HG02759 (cell line): ENCODE data around the gene KRT39.
"Not testable (repeated sequence)": the region's sequence is repeated elsewhere in the genome, so short reads cannot be mapped to it uniquely, and the experiment has no call there.

Experiments used
- ATAC-seq: cut with Tn5 transposase; IDR thresholded peaks from one replicate; pipeline ENCODE4 v1.9.1; 2021; ENCODE audit warnings: mild to moderate bottlenecking, moderate library complexity; ENCODE audit not compliant: unreplicated experiment

Gene KRT39

DNA sequence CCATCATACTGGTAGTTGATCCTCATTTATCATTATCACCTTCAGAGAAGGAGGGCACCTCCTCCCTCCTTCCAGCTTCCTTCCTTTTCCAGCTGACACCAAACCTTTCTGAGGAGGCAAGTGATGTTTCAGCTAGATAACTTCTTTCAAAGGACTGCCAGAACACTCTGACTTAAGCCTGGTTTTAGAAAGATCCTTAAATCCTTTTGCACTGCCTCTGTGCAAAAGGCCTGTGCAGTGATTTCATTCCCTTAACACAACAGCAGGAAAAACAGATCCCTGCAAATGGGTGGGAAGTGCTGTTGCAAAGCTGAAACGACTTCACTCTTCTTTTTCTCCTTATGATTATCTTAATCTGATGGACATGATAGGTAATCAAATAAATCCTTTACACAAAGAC, 22.2 kb downstream of the KRT39 start:
- ATAC-seq, result no peak

GRCh38 chr17:40942553-40942952, 24.2 kb downstream of the KRT39 start:
- ATAC-seq, result no peak

DNA sequence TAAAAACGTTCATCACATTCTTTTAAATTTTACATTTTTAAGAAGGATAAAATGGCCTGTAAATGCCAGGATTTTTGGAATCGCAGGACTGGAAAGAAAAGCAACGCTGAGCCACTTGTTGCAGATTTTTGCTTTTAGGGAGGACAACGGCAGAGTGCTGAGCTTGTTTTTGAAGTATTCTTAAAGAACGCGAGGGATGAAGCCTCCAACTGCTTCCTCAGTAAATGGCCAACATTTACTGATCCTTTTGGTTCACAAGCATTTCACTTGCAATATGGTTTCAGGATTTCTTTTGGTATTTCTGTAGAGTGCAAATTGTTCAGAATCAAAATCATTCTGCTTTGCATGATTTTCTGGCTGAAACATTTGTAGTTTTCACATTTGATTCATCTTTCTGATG, 26.5 kb downstream of the KRT39 start:
- no peak for ATAC-seq

- ATAC-seq, result no peak
Measured at GRCh38 chr17:40938981-40939380, 27.8 kb downstream of the KRT39 start.

DNA sequence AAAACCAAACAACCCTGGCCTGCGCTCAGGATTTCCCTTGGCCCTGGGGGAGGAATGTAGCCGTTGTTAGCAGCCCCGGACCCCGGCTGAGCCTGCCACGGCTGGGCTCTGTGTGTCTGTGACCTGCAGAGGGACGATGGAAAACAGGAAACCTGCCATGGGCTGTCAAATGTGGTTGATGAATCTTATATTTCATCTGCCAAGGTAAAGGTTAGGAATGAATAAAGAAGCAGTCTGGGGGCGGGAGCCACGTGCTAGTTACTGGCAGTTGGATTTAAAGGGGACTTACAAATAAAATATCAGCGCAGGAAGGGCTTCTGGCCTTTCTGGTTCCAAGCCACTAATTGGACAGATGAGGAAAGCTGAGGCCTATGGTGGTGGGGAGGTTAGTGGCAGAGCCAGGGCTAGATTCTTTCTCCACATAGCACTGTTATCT, 29.3 kb downstream of the KRT39 start, which contains the start of gene KRT23:
Gene KRT23 (minus strand): TSS at position 263 of the 436 bp plus-strand sequence. CDS start 1,043 bp downstream, outside the sequence.
- no peak for ATAC-seq

GRCh38 chr17:40936976-40937375, 29.8 kb downstream of the KRT39 start:
- ATAC-seq, result no peak

GRCh38 chr17:40936437-40936971, 30.2 kb downstream of the KRT39 start:
- no peak for ATAC-seq

- no peak for ATAC-seq
Measured at GRCh38 chr17:40935624-40936023, 31.1 kb downstream of the KRT39 start.

- ATAC-seq, result no peak
Measured at GRCh38 chr17:40932608-40933007, 34.1 kb downstream of the KRT39 start.

GRCh38 chr17:40931311-40931710, 35.4 kb downstream of the KRT39 start:
- no peak for ATAC-seq

GRCh38 chr17:40926341-40926740, 40.4 kb downstream of the KRT39 start:
- no peak for ATAC-seq

DNA sequence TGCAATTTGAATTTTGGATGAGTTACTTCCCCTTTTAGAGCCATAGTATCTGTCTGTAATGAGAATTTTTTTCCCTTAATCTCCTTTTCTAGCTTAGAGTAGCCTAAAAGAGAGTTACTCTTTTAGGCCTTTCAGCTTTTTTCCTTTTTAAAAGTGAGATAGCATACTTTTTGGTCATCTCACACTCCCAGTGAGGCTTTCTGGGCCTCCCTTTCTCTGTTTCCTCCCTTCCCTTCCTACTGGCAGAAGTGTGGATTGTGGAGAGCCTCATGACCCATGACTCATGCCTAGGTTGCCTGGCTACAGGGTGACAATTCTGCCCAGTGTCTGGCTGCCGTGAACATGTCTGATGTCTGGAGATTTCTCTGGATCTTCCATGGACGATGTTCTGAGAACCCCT, 44.5 kb downstream of the KRT39 start:
- ATAC-seq, result no peak

- ATAC-seq, result no peak
Measured at GRCh38 chr17:40921026-40921425, 45.7 kb downstream of the KRT39 start.

GRCh38 chr17:40917116-40917515, 49.6 kb downstream of the KRT39 start:
- not testable (repeated sequence) for ATAC-seq

DNA sequence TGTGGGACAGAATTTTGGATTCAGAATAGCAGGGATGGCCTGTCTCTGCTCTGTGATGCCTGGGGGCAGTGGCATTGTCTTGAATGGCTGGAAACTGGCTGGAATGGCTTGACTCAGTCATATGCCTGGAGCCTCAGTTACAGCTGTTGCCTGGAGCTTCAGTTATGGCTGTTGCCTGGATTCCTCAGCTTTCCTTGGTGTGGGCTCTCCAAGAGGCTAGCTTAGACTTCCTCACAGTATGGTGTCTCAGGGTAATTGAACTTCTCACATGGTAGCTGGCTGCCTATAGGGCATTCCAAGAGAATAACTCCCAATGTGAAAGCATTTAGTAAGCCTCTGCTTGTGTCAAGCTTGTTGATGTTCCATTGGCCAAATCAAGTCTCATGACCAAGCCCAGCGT, 50.4 kb downstream of the KRT39 start:
- no peak for ATAC-seq

DNA sequence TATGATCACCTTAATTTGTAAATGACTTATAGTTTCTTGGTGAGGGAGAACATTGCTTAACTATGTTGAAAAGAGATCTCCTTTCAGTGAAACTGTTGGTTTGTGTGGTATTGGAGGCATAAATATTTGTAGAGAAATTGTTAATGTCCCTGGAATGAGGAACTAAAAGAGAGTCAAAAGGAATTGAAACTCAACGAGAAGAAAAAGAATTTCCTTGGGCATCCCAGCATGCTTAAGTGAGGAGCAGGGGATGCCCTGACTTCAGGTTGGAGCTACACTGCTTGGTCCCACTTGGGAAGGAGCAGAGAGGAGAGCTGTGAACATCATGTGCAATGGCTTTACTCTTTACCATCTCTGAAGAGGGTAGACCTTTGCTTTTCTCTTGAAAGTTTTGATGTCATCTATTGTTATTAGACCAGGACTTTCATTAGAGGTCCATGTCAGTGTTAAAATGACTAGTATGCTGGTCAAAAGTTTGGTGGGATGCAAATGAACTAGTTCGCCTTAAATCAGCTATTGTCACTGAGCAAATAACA, 51.0 kb downstream of the KRT39 start:
- ATAC-seq, result no peak

DNA sequence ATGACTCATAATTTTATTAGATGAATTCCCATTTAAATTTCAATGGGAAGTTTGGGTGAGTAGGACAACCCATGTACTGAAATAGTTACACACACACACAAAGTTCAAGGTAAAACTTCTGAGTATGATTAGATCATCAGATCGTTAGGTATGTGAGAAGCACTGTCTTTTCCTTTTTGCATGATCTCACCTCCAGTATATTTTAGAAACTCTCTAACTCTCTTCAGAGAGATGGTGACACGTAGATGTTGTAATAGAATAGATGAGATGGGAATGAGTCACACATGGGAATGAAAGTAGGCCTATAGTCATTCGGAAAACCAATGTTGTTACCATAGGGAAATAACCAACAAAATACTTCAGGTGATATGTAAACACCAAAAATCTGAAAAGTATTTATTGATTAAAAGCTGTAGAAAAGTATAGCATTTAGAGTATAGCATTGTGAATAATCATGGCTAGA, 51.5 kb downstream of the KRT39 start:
- no peak for ATAC-seq

GRCh38 chr17:40914075-40914855, 52.5 kb downstream of the KRT39 start:
- ATAC-seq, result no peak

DNA sequence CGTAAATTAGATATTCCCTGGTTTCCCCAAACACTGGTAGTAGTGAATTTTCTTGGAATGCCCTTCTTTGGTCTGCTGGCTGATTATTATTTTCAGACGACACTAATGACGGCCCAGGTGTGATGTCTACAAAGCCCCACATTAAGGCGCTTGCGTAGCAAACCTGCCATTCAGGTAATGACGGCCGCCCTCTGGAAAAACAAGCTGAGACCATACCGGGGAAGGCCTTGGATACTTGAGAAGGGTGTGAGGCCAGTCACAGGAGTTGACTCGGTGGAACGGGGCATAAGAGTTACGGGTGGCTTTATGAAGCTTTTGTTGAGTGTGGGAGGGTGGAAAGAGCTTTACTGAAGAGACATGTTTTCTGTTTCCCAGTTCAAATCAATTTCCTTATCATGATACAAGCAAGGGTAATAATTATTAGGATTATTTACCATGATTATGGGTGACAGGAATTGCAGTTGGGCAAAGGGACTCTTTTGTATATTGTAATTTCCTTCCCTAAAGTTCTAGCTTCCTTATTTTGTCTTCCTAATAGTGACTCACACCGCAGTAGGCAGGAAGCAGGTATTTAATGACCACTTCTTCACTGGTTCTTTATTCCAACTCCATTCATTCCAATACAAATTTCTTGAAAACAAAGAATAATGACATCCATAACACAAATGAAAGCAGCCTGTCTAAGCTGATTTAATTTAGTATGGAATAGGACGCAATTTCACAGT, 54.1 kb downstream of the KRT39 start:
- no peak for ATAC-seq

- no peak for ATAC-seq
Measured at GRCh38 chr17:40910441-40910841, 56.3 kb downstream of the KRT39 start.

GRCh38 chr17:40909755-40910154, 57.0 kb downstream of the KRT39 start:
- no peak for ATAC-seq

GRCh38 chr17:40909351-40909750, 57.4 kb downstream of the KRT39 start:
- ATAC-seq, result no peak
